Dermis blood vessel endothelial cell (primary cell): ENCODE measurements around the gene CD52. TPM values are rescaled to one million over a fixed set of nuclear protein-coding genes. Genes with fewer than 3 reads are reported as not detected.

Experiments used
- DNase-seq: peaks from one replicate; pipeline ENCODE4 v3.0.0; 2010
- total RNA-seq: library from RNA; depleted of rRNA; stranded (reverse); fragments of >200 nt; gene quantifications from 2 replicates; pipeline ENCODE4 v1.2.3, GENCODE V29; 2014

CD52 gene
- total RNA-seq, 1 donor from 2014 or later, result not detected

GRCh38 chr1:26357121-26357602 lies 39.4 kb downstream of the CD52 start:
- no peak for DNase-seq

GRCh38 chr1:26358411-26359384 lies 40.9 kb downstream of the CD52 start:
- no peak for DNase-seq

- no peak for DNase-seq
Measured at GRCh38 chr1:26359981-26360806, 42.4 kb downstream of the CD52 start.

GRCh38 chr1:26360807-26361604 lies 43.2 kb downstream of the CD52 start:
- DNase-seq, result no peak

GRCh38 chr1:26361605-26362122 lies 43.9 kb downstream of the CD52 start:
- DNase-seq, result no peak

GRCh38 chr1:26362331-26362730 lies 44.6 kb downstream of the CD52 start:
- DNase-seq, result no peak

- DNase-seq, result peak; percentile 84
Measured at GRCh38 chr1:26363549-26364448, 46.0 kb downstream of the CD52 start.

- DNase-seq, result no peak
Measured at GRCh38 chr1:26364956-26365355, 47.2 kb downstream of the CD52 start.

GRCh38 chr1:26367441-26367840 lies 49.7 kb downstream of the CD52 start:
- DNase-seq, result no peak

GRCh38 chr1:26368006-26368405 lies 50.2 kb downstream of the CD52 start:
- DNase-seq, result no peak

GRCh38 chr1:26368486-26368885 lies 50.7 kb downstream of the CD52 start:
- DNase-seq, result no peak

Other genes with a start within 250 kb of the CD52 start
- 6.7 and 8.2 TPM in 2 replicates for gene PDIK1L, start 206.1 kb upstream of the CD52 start, total RNA-seq
- gene FAM110D, start 158.9 kb upstream of the CD52 start, total RNA-seq, result 11.6 and 12.9 TPM in 2 replicates
- gene C1orf232, start 149.0 kb upstream of the CD52 start, total RNA-seq, result not detected in 2 replicates
- 8.0 and 25.0 TPM in 2 replicates for gene ZNF593, start 148.1 kb upstream of the CD52 start, total RNA-seq
- gene ZNF593OS, start 146.1 kb upstream of the CD52 start, total RNA-seq, result not detected in 2 replicates
- gene CNKSR1, start 140.5 kb upstream of the CD52 start, total RNA-seq, result 0.14 TPM in 1 of 2 replicates, not detected in the other
- not detected in 2 replicates for gene CATSPER4, start 127.4 kb upstream of the CD52 start, total RNA-seq
- 10.2 and 13.9 TPM in 2 replicates for gene CEP85, start 83.8 kb upstream of the CD52 start, total RNA-seq
- 10.4 and 23.8 TPM in 2 replicates for gene SH3BGRL3, start 37.9 kb upstream of the CD52 start, total RNA-seq
- 2.3 and 3.6 TPM in 2 replicates for gene UBXN11, start 11.3 kb upstream of the CD52 start, total RNA-seq
- 0.70 TPM in 1 of 2 replicates, not detected in the other for gene CRYBG2, start 36.2 kb downstream of the CD52 start, total RNA-seq
- gene ZNF683, start 54.8 kb downstream of the CD52 start, total RNA-seq, result not detected in 2 replicates
- gene LIN28A, start 92.9 kb downstream of the CD52 start, total RNA-seq, result not detected in 2 replicates
- 44.9 and 64.5 TPM in 2 replicates for gene DHDDS, start 114.4 kb downstream of the CD52 start, total RNA-seq
- gene HMGN2, start 154.5 kb downstream of the CD52 start, total RNA-seq, result 99.9 and 301 TPM in 2 replicates
- gene RPS6KA1, start 211.8 kb downstream of the CD52 start, total RNA-seq, result 17.7 and 21.1 TPM in 2 replicates